22Rv1 (cell line): ENCODE data around the gene CCT2.

Source experiments
- H3K27ac ChIP-seq: fragments of 450-650 bp; 2 replicates; pipeline ENCODE4 v1.5.1; 2017
- CTCF ChIP-seq: fragments of 450-650 bp; IDR thresholded peaks from 2 replicates; pipeline ENCODE4 v1.5.1; 2017; ENCODE audit warnings: mild to moderate bottlenecking
- ZFX ChIP-seq: fragments of 450-650 bp; IDR thresholded peaks from 2 replicates; pipeline ENCODE4 v1.6.1; 2017; ENCODE audit warnings: antibody characterized with exemption, borderline replicate concordance

The CCT2 gene

DNA sequence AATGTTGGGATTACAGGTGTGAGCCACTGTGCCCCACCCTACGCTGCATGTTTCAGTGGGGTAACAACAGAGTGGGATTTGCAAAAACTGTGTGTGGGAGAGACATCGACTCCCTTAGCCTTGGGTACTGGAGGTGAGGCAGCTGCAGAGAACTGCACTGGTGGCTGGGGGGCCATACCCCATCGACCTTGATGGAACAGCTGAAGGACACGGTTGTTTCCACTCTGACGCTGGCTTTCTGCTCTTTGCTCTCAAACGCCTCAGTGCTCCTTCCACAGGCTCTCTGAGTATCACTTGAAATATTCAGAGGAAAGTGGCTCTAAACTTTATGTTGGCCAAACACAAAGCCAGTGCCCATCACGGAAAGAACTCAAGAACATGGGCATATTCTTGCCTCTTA is 56.3 kb downstream of the CCT2 start:
- TF ChIP-seq CTCF (no peak), ZFX (no peak)
- no peak overlapping the region for H3K27ac ChIP-seq

DNA sequence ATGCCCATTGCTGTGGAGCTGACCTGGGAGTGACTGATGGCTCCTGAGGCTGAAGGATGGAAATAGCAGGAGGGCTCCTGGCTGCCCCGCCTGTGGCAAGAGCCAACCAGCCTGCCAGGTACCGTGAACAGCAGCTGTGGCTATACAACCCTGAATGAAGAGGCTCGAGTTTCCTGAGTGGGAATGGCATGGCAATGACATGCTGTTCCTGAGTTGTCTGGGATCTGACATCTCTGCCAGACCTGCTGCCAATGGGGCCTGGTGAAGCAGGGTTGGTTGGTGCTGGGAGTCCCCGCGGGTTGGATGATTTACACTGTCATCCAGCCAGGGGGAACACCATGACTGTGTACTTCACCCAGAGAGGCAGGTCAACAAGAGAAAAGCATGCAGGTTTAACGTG is 57.3 kb downstream of the CCT2 start:
- TF ChIP-seq CTCF (no peak), ZFX (no peak)
- H3K27ac ChIP-seq: no peak overlapping the region

DNA sequence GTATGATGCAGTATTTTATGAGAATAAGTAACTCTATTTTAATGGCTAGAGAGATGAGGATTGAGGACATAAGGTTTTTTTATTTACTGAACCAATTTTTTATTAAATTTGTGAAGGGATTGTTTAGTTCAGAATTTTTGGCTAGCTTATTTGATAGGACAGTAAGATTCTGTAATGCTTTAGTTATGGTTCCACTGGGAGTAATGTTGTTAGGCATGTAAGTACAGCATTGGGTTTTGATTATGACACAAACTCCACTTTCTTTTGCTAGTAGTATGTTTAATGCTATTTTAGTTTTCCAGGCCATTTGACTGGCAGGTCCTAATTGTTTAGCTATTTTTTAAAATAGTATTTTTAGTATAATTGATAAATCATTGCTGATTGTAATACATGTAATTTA is 59.3 kb downstream of the CCT2 start:
- no peak overlapping the region for H3K27ac ChIP-seq
- TF ChIP-seq CTCF (no peak), ZFX (no peak)

- TF ChIP-seq ZFX (no peak), CTCF (no peak)
Measured at GRCh38 chr12:69645031-69645430, 59.8 kb downstream of the CCT2 start.

DNA sequence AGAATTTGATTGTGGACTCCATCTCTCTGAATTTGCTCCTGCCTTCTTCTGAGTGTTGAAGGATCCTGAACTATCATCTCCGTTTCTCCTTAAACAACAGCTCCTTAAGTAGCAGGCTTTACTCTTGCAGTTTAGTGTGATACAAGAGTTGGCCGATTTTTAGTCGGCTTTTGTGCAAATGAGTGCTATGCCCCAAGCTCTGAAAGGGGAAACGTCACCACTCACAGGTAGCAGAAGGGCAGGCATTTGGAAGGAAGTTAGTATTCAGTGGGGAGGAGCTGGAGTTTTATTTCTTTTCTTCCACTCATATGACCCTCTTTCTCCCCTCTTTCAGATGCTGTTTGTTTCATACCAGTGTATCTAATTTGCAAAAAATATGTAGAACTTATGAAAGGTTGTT is 61.9 kb downstream of the CCT2 start:
- TF ChIP-seq ZFX (no peak), CTCF (no peak)
- no peak overlapping the region for H3K27ac ChIP-seq

More at GRCh38 chr12:69645031-69645430, 59.8 kb downstream of the CCT2 start:
- no peak overlapping the region for H3K27ac ChIP-seq

DNA sequence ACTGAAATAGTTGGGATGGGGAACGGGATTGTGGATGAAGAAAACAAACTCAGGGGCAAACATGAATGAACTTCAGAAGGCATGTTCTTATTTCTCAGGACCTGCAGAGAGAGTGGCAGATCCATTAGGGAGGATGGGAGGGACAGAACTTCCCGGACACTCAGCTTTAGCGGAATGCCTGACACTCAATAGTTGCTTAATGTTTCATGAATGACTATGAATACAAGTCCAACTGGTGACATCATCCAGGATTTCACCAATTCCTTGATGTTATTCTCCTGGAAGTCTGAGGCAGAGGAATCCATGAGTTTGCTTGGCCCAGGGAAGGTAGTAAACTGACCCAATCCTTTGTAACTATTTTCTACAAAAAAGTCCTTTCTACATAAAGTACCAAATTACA is 63.2 kb downstream of the CCT2 start:
- no peak for TF ChIP-seq ZFX
- TF ChIP-seq CTCF: no peak
- H3K27ac ChIP-seq: no peak overlapping the region

DNA sequence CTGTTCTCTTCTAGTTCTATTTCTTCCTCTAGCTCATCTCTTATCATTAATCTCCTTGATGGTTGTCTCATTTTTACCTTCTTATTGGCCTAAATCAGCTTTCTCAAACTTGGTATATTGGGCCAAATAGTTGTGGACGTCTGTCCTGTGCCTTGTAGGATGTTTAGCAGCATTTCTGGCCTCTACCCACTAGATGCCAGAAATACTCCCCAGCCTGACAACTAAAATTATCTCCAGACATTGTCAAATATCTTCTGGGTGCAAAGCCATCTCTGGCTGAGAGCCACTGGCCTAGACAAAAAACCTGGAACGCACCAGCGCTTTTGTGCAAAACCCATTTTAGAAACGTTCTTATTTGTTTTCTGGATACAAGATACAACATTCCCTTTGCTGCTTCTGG is 64.3 kb downstream of the CCT2 start:
- H3K27ac ChIP-seq: no peak overlapping the region
- no peak for TF ChIP-seq ZFX
- TF ChIP-seq CTCF: 0 out of 2 replicates have a peak, but pooled peaks have one; percentile 5
